Activated T-helper 1 cell treated with anti-CD3 and anti-CD28 coated beads, Interleukin-12 subunit alpha, Interleukin-12 subunit beta, Interleukin-2, Interleukin-4 antibody, amounts not matched to agents 30 ng/mL and 10 ng/mL and 1 ng/mL, durations not matched to agents 14 hours and 24 hours and 36 hours (primary cell): ENCODE measurements around the gene CACNB4. TPM values are rescaled to one million over a fixed set of nuclear protein-coding genes. Genes with fewer than 3 reads are reported as not detected.
"Not testable (repeated sequence)": the region's sequence is repeated elsewhere in the genome, so short reads cannot be mapped to it uniquely, and the experiment has no call there.

Experiments used
- DNase-seq: peaks from one replicate; pipeline ENCODE4 v3.0.0; 2021; ENCODE audit warnings: low spot score
- H3K27ac Mint-ChIP-seq: one replicate; pipeline ENCODE4 v1.8.0; 2021; ENCODE audit warnings: mild to moderate bottlenecking, mixed read lengths
- H3K27me3 Mint-ChIP-seq: one replicate; pipeline ENCODE4 v1.8.0; 2022; ENCODE audit warnings: mild to moderate bottlenecking, moderate library complexity, mixed read lengths; ENCODE audit not compliant: insufficient read depth
- H3K36me3 Mint-ChIP-seq: one replicate; pipeline ENCODE4 v1.8.0; 2021; ENCODE audit warnings: low read depth, mixed read lengths
- H3K4me1 Mint-ChIP-seq: one replicate; pipeline ENCODE4 v1.8.0; 2021; ENCODE audit warnings: low read depth, mixed read lengths
- H3K4me3 Mint-ChIP-seq: one replicate; pipeline ENCODE4 v1.8.0; 2021; ENCODE audit warnings: mild to moderate bottlenecking, moderate library complexity, mixed read lengths
- H3K9me3 Mint-ChIP-seq: one replicate; pipeline ENCODE4 v1.8.0; 2021; ENCODE audit warnings: mixed read lengths
- intact Hi-C: fragments of 100-400 bp; cut with micrococcal nuclease; formaldehyde crosslinking; loops from one replicate; pipeline ENCODE4 v1.15.1; 2024
- total RNA-seq: library from RNA; stranded (reverse); gene quantifications from 2 replicates; pipeline ENCODE4 v1.2.3, GENCODE V29; 2022

The CACNB4 gene
- 0.39 and 0.83 TPM in 2 replicates for total RNA-seq

DNA sequence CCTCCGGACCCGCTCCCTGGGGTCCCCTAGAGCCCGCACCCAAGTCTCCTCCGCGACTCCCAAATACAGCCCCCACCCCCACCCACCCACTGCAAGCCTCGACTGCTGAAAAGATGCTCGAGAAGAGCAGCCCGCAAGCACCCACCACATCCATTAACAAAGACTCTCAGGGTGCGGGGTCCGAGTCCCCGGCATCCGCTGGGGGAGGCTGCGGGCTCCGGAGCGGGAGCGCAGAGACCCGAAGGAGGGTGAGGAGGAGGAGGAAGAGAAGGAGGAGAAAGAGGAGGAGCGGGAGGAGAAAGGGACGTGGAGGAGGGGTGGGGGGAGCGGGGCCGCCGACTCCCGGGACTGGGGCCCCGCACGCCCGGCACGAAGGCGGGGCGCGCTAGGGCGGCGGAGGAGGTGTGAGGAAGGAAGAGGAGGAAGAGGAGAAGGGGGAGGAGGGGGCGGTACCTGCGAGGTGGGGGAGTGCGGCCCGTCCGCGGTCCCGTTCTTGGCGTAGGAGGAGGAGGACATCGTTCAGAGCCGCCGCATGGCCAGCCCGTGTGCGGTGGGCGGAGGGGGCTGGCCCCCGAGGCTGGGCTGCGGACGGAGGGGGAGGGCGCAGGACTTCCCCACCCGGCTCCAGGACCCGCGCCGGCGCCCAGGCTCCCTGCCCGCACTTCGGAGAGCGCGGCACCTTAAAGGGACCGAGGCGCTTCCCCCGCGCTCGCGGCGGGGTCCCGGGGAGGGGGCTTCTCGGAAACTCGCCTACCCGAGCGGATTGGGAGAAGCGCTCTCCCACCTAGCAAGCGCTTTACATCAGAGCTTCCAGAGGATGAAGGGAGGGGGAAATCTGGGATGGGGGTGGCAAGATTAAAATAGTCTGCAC lies at the start of gene CACNB4:
CACNB4 (minus strand) TSS at position 549 of the 871 bp plus-strand sequence.
- no peak for DNase-seq
- intact Hi-C loops = loop anchor here (2.0 to 10.0 kb wide), 4 partner anchors 36 to 271 kb away; partner anchors contain the start of genes ARL5A, FMNL2 and STAM2
- Mint-ChIP-seq H3K9me3 (no peaks in the 10 kb centered on the region), H3K36me3 (no peaks in the 10 kb centered on the region), H3K27me3 (peaks cover 63% of the 10 kb centered on the region), H3K27ac (peak within 1 kb of the TSS; percentile 46), H3K4me1 (peaks cover 18% of the 10 kb centered on the region), H3K4me3 (peak within 1 kb of the TSS; percentile 84)

DNA sequence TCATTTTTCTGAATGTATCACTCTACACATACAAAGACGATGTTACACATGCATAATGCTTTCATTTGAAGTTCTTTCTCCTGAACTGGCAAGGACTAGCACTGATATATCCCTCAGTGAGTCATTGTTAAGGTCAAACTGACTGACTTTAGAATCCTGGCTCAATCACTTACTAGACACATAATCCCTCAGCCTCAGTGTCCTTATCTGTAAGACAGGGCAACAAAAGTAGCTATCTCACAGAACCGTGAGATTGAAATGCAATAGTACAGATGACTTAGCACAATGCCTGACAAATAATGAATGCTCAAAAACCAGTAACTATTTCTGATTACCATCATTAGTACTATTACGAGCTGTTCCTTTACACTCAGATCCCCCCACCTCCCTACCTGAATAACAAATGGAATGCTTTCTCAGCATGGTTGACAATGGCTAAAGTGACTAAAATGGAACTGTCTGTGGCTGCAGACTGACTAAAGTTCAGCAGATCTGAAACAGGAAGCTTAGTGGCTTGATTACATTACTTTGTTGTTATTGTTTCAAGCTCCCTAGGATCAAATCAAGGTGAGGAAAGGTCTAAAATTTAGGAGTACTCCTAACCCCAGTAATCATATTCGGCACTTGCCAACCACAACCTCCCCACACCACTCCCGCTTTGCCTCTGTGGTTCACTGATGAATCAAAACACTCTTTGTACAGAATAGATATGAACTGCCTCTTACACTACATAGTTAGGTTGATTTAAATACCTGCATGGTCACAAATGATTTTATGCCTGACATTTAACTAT lies 35.8 kb upstream of the CACNB4 start:
- Mint-ChIP-seq H3K27ac (no peak overlapping the region), H3K4me1 (peaks cover 15% of the 10 kb centered on the region), H3K36me3 (peaks cover 17% of the 10 kb centered on the region), H3K4me3 (no peak overlapping the region), H3K9me3 (no peaks in the 10 kb centered on the region), H3K27me3 (no peaks in the 10 kb centered on the region)
- peak; percentile 5 for DNase-seq
- intact Hi-C loops = loop anchor here (2.0 kb wide), 3 partner anchors 32 to 42 kb away; partner anchors contain the start of gene CACNB4

DNA sequence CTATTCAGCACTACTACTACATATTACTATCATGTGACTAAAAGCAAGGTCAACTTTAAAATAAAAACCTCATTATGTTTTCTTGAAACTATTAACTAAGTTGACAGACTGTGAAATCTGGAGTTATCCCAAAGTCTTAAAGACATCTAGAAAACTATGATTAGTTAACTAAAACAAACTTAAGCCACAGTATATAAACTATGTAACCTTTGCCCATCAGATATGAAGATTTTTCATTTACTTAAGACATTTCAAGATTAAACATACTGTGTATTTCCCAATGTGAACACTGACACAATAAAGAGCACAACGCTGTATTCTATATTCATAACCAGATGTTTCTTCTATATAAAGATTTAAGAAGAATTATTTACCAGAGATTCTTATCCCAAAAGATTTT lies 33.5 kb upstream of the CACNB4 start:
- H3K27ac Mint-ChIP-seq = no peak overlapping the region
- no peak for DNase-seq
- intact Hi-C loops = no loop called here
- peaks cover 11% of the 10 kb centered on the region for H3K36me3 Mint-ChIP-seq
- no peaks in the 10 kb centered on the region for H3K27me3 Mint-ChIP-seq
- H3K9me3 Mint-ChIP-seq = no peaks in the 10 kb centered on the region
- H3K4me3 Mint-ChIP-seq = no peak overlapping the region
- peaks cover 15% of the 10 kb centered on the region for H3K4me1 Mint-ChIP-seq

DNA sequence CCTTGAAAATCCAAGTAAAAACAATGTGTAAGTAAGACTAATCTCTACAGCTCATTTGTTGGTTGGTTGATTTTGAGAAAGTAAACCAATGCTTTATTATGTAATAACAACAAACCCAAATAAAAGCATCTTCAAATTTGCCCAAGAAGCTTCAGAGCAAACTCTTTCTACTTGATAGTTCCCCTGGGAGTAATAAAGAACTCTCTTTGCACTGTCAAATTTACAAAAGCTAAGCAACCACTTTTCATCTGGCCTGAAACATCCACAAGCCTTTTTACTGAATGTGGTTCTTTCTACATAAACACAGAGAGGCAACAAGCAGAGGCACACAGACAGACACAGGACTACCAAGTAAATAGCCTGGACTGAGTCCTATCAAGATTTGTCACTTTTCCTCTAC lies 28.8 kb upstream of the CACNB4 start:
- Mint-ChIP-seq H3K27me3 (no peaks in the 10 kb centered on the region), H3K36me3 (peaks cover 15% of the 10 kb centered on the region), H3K4me3 (no peak overlapping the region), H3K9me3 (no peaks in the 10 kb centered on the region), H3K27ac (no peak overlapping the region), H3K4me1 (no peaks in the 10 kb centered on the region)
- no peak for DNase-seq
- intact Hi-C loops = no loop called here

DNA sequence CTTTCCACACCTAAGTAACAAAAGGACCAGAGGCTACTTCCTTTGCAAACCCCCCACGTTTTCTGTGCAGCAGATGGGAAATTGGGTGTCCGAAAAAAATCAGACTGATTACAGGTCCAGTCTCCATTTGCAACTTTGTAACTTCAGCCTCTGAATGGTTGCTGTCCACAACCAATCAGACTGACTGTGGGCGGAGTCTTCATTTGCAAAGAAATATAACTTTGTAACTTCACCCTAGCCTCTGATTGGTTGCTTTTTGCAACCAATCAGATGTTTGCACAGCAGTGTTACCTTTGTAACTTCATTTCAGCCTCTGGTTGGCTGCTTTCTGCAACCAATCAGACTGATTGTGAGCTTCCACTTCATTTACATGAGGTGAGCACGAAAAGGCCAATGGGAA lies 27.8 kb upstream of the CACNB4 start:
- H3K4me1 Mint-ChIP-seq = no peaks in the 10 kb centered on the region
- no peak for DNase-seq
- no peak overlapping the region for H3K27ac Mint-ChIP-seq
- intact Hi-C loops = no loop called here
- H3K9me3 Mint-ChIP-seq = no peaks in the 10 kb centered on the region
- H3K4me3 Mint-ChIP-seq = no peak overlapping the region
- H3K27me3 Mint-ChIP-seq = no peaks in the 10 kb centered on the region
- H3K36me3 Mint-ChIP-seq = peaks cover 11% of the 10 kb centered on the region

DNA sequence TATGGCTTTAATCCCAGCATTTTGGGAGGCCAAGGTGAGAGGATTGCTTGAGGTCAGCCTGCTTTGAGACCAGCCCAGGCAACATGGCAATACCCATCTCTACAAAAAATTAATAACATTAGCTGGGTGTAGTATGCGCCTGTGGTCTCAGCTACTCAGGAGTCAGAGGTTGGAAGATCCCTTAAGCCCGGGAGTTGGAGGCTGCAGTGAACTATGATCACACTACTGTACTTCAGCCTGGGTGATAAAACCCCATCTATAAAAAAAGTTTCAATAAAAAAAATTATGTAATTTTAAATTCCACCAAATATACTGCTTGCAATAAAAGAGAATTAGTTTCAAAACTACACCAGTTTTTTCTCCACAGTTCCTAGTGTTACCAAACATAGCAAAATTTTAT lies 23.3 kb upstream of the CACNB4 start:
- H3K4me1 Mint-ChIP-seq = no peaks in the 10 kb centered on the region
- DNase-seq = no peak
- intact Hi-C loops = no loop called here
- H3K9me3 Mint-ChIP-seq = no peaks in the 10 kb centered on the region
- H3K27me3 Mint-ChIP-seq = no peaks in the 10 kb centered on the region
- no peak overlapping the region for H3K27ac Mint-ChIP-seq
- no peak overlapping the region for H3K4me3 Mint-ChIP-seq
- H3K36me3 Mint-ChIP-seq = peaks cover 14% of the 10 kb centered on the region

DNA sequence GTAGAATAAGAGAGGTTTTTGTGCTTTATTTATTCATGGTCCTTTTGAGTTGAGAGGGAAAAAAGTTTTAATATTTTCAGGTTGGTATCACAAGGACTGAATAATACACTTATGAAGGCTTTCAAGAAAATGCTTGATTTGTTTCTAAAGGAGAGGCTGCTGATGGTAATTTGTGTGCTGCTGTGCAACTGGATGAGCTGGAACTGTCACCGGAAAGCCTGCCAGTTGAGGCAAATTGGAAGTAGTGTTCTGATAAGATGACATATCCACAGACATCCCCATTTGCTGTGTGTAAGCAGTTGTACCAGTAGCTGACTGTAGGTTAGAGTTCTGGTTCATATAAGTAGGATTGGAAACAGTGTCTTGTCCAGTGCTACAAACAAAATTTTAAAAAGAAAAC lies 21.6 kb upstream of the CACNB4 start:
- H3K36me3 Mint-ChIP-seq = peaks cover 11% of the 10 kb centered on the region
- no peak for DNase-seq
- H3K9me3 Mint-ChIP-seq = no peaks in the 10 kb centered on the region
- no peak overlapping the region for H3K27ac Mint-ChIP-seq
- no peaks in the 10 kb centered on the region for H3K27me3 Mint-ChIP-seq
- intact Hi-C loops = no loop called here
- no peak overlapping the region for H3K4me3 Mint-ChIP-seq
- no peaks in the 10 kb centered on the region for H3K4me1 Mint-ChIP-seq

DNA sequence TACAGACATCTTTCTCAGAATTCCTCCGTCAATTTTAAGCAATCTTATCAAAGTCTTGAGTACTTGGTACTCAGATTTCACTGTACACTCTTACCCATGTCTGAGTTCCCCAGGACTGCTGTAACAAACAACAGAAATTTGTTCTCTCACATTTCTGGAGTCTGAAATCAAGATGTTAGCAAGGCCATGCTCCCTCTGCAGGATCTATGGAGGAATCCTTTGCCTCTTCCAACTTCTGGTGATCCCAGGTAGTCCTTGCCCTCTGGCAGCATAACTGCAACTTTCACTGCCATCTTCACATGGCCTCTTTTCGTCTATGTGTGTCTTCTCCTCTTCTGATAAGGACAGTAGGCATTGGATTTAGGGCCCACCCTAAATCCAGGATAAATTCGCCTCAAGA lies 17.1 kb upstream of the CACNB4 start:
- Mint-ChIP-seq H3K27ac (no peak overlapping the region), H3K4me1 (no peaks in the 10 kb centered on the region), H3K27me3 (no peaks in the 10 kb centered on the region), H3K9me3 (peaks cover 3% of the 10 kb centered on the region), H3K4me3 (no peak overlapping the region), H3K36me3 (peaks cover 2% of the 10 kb centered on the region)
- intact Hi-C loops = no loop called here
- no peak for DNase-seq

DNA sequence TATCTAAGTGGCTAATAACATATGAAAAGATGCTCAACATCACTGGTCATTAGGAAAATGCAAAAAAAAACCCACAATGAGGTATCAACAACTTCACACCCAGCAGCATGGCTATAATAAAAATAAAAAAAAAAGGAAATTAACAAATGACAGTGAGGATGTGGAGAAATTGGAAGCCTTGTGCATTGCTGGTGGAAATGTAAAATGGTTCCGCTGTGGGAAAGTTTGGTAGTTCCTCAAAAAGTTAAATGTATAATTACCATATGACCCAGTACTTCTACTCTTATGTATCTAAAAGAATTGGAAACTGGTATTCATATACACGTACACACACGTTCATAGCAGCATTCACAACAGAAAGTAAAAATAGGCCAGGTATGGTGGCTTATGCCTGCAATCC lies 15.5 kb upstream of the CACNB4 start:
- Mint-ChIP-seq H3K27ac (no peak overlapping the region), H3K4me3 (no peak overlapping the region), H3K36me3 (peaks cover 1% of the 10 kb centered on the region), H3K9me3 (peaks cover 3% of the 10 kb centered on the region), H3K27me3 (no peaks in the 10 kb centered on the region), H3K4me1 (no peaks in the 10 kb centered on the region)
- DNase-seq = no peak
- intact Hi-C loops = no loop called here

DNA sequence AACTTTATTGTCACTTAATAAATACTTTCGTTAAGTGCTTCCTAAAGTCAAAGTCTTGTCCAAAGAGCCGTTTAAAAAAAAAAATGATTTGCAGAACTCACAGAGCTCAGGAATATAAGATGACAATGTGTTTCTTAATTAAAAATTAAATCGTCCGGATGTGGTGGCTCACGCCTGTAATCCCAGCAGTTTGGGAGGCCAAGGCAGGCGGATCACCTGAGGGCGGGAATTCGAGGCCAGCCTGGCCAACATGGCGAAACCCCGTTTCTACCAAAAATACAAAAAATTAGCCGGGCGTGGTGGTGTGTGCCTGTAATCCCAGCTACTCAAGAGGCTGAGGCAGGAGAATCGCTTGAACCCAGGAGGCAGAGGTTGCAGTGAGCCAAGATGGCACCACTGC lies 8.3 kb upstream of the CACNB4 start:
- DNase-seq, H3K4me3 Mint-ChIP-seq, H3K27ac Mint-ChIP-seq, H3K4me1 Mint-ChIP-seq, H3K9me3 Mint-ChIP-seq, intact Hi-C loops, H3K36me3 Mint-ChIP-seq: not testable (repeated sequence)
- peaks cover 15% of the 10 kb centered on the region for H3K27me3 Mint-ChIP-seq

DNA sequence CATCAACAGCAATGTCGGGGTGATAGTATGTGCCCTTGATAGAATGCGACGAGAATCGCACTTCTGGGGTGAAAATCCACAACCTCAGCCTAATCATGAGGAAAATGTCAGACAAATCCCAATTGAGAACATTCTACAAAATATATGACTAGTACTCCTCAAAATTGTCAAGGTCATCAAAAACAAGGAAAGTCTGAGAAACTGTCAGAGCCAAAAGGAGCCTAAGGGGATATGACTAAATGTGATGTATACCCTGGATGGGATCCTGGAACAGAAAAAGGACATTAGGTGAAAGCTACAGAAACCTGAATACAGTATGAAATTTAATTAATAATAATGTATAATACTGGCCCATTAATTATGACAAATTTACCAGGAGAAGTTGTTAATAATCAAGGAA lies 7.6 kb upstream of the CACNB4 start:
- H3K36me3 Mint-ChIP-seq = no peaks in the 10 kb centered on the region
- H3K9me3 Mint-ChIP-seq = no peaks in the 10 kb centered on the region
- intact Hi-C loops = no loop called here
- no peak overlapping the region for H3K27ac Mint-ChIP-seq
- H3K4me1 Mint-ChIP-seq = no peaks in the 10 kb centered on the region
- no peak overlapping the region for H3K4me3 Mint-ChIP-seq
- no peak for DNase-seq
- H3K27me3 Mint-ChIP-seq = peaks cover 21% of the 10 kb centered on the region

DNA sequence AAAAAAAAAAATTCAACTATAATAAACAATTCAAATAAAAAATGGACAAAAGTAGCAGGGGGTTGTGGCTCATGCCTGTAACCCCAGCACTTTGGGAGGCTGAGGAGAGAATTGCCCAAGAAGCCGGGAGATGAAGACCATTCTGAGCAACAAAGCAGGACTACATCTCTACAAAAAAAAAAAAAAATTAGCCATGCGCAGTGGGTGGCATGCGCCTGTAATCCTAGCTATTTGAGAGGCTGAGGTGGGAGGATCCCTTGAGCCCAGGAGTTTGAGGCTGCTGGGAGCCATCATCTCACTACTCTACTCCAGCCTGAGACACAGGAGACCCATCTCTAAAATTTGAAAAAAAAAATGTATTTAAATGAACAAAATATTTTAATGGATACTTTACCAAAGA lies 4.4 kb upstream of the CACNB4 start:
- Mint-ChIP-seq H3K36me3 (no peaks in the 10 kb centered on the region), H3K4me3 (no peak overlapping the region), H3K27ac (no peak overlapping the region), H3K9me3 (no peaks in the 10 kb centered on the region), H3K4me1 (peaks cover 7% of the 10 kb centered on the region), H3K27me3 (peaks cover 34% of the 10 kb centered on the region)
- intact Hi-C loops = no loop called here
- no peak for DNase-seq

DNA sequence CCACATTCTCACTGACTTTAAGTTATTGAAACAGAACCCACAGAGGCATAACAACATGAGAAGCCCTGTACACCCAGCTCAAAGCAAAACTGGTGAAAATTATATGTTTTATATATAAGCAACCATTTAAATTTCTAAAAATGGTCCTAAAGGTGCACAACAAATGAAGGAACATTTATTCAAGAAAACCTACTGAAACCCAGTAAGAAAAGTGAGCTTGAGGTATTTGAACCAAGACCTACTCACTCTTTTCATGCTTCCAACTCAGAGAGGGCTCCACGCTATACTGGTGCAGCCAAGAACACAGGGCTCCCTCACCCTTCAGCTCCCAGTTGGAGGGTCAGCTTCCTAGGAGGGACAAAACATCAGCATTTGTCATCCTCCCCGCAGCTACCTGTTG lies 2.1 kb upstream of the CACNB4 start:
- Mint-ChIP-seq H3K27me3 (peaks cover 48% of the 10 kb centered on the region), H3K9me3 (no peaks in the 10 kb centered on the region), H3K27ac (no peak overlapping the region), H3K4me3 (no peak overlapping the region), H3K4me1 (peaks cover 18% of the 10 kb centered on the region), H3K36me3 (no peaks in the 10 kb centered on the region)
- intact Hi-C loops = no loop called here
- no peak for DNase-seq
